GM12878 (cell line): Measurements from ENCODE around the gene NRSN2. TPM values are rescaled to one million over a fixed set of nuclear protein-coding genes. Genes with fewer than 3 reads are reported as not detected.
A peak's percentile ranks its signal among the peaks of the same experiment; 100 is the strongest.

Experiments
- CBFB ChIP-seq: IDR thresholded peaks from 2 replicates; pipeline ENCODE4 v1.6.1; 2016; ENCODE audit warnings: antibody characterized with exemption, low read depth
- CEBPZ ChIP-seq: fragments of 150-350 bp; IDR thresholded peaks from 2 replicates; pipeline ENCODE4 v1.6.1; 2016; ENCODE audit warnings: low read depth, low read length
- DPF2 ChIP-seq: fragments of 450-650 bp; IDR thresholded peaks from 2 replicates; pipeline ENCODE4 v1.6.1; 2017; ENCODE audit warnings: mild to moderate bottlenecking
- HDAC2 ChIP-seq: fragments of 200-600 bp; sonication (generic); IDR thresholded peaks from 2 replicates; pipeline ENCODE4 v1.6.1; 2017
- IKZF1 ChIP-seq: fragments of 450-650 bp; conservative IDR thresholded peaks from 2 replicates; pipeline ENCODE4 v1.6.1; 2017; ENCODE audit warnings: antibody characterized with exemption, mild to moderate bottlenecking
- NFYB ChIP-seq: IDR thresholded peaks from 2 replicates; pipeline ENCODE4 v1.6.1; 2011; ENCODE audit warnings: low read depth, mild to moderate bottlenecking, low read length, improper control_type of control experiment, moderate library complexity; ENCODE audit not compliant: insufficient read depth
- NR2F1 ChIP-seq: fragments of 450-650 bp; conservative IDR thresholded peaks from 2 replicates; pipeline ENCODE4 v1.6.1; 2017; ENCODE audit warnings: mild to moderate bottlenecking
- PAX5 ChIP-seq: IDR thresholded peaks from 2 replicates; pipeline ENCODE4 v1.6.1; 2011; ENCODE audit warnings: low read depth, low read length, borderline replicate concordance
- POLR2AphosphoS5 ChIP-seq: IDR thresholded peaks from 2 replicates; pipeline ENCODE4 v1.6.1; 2011; ENCODE audit warnings: mild to moderate bottlenecking, low read length, inconsistent platforms
- POU2F2 ChIP-seq: IDR thresholded peaks from 3 replicates; pipeline ENCODE4 v1.6.1; 2011; ENCODE audit warnings: low read depth, mild to moderate bottlenecking, low read length, borderline replicate concordance
- RELB ChIP-seq: fragments of 450-650 bp; IDR thresholded peaks from 2 replicates; pipeline ENCODE4 v1.6.1; 2017; ENCODE audit warnings: low read depth, mild to moderate bottlenecking, moderate library complexity
- RUNX3 ChIP-seq: IDR thresholded peaks from 2 replicates; pipeline ENCODE4 v1.6.1; 2012; ENCODE audit warnings: low read length, inconsistent platforms
- SPI1 ChIP-seq: IDR thresholded peaks from 2 replicates; pipeline ENCODE4 v1.6.1; 2011; ENCODE audit warnings: low read depth, mild to moderate bottlenecking, low read length, moderate library complexity, borderline replicate concordance; ENCODE audit not compliant: insufficient read depth
- USF2 ChIP-seq: IDR thresholded peaks from 2 replicates; pipeline ENCODE4 v1.6.1; 2011; ENCODE audit warnings: low read depth, low read length, improper control_type of control experiment, borderline replicate concordance
- polyA plus RNA-seq, 11 experiments: library from polyadenylated mRNA; depleted of rRNA in 4 of 11; unstranded in 6 of 11; stranded (reverse) in 5 of 11; fragments of >200 nt; fragmentation: Nextera tagmentation in 4 of 11; fragmentation: Illumina TruSeq in 1 of 11; extraction: Ambion mirVana in 4 of 11; extraction: Trizol in 1 of 11; gene quantifications; 1 replicate in 1 of 11; 2 replicates in 10 of 11; pipeline versions ENCODE4 v1.2.1 to v1.2.3, GENCODE V29; 2011 to 2016; ENCODE audit warnings: inconsistent platforms in 2 of 11, missing spikeins in 2 of 11, low read depth in 1 of 11
- total RNA-seq, 4 experiments: library from RNA; depleted of rRNA in 3 of 4; stranded (reverse); fragments of >200 nt in 3 of 4; fragmentation: Illumina TruSeq in 1 of 4; extraction: Trizol in 1 of 4; gene quantifications; 2 replicates each; pipeline versions ENCODE4 v1.2.1 to v1.2.3, GENCODE V29; 2013 to 2021

The NRSN2 gene
- total and polyA plus RNA-seq, 10 of the 15 experiments (the other 5 are each of a cell fraction or from before 2014, with no cell fraction given) = 6.2 to 32.4 (median 13.0) TPM

DNA sequence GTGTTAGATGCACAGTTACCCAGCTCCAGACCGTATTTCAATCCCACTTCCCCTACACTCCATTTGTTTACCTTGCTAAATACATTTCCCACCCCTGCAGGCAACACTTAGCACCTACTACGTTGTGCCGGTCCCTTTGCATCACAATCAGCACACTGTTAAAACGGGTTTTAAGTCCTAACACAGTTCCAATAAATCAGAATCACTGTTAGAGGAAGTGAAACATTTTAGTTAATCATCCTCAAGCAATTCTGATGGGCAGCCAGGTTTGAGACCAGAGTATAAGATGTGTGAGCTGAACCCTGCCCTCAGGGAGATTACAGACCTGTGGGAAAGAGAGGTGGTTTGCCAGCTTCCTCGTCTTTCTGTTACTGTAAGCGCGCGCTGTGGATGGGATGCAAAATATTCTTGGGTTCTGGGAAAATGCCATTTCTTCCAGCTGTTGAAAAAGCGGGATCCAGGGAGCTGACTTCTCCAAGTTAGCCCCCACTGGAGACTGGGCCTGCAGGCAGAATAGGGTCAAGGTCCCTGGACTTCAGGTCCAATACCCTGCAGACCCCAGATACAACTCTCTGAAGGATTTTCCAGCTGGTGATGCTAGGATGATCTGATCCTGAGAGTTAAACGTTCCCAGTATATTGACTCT is 46.4 kb upstream of the NRSN2 start (continued):
- TF ChIP-seq USF2 = no peak; the same call in 1 of the 2 replicates
- TF ChIP-seq NFYB = no peak
- no peak for TF ChIP-seq CBFB
- TF ChIP-seq IKZF1 = no peak; the same call in 1 of the 2 replicates
- peak; percentile 92 for TF ChIP-seq SPI1
- TF ChIP-seq POLR2AphosphoS5 = no peak
- no peak for TF ChIP-seq CEBPZ
- TF ChIP-seq RUNX3 = 0 out of 2 replicates have a peak, but pooled peaks have one; percentile 8
- TF ChIP-seq RELB = peak; percentile 46; the same call in 1 of the 2 replicates
- TF ChIP-seq POU2F2 = no peak
- no peak for TF ChIP-seq PAX5
- TF ChIP-seq DPF2 = peak; percentile 37; the same call in 1 of the 2 replicates
- no peak for TF ChIP-seq NR2F1
- TF ChIP-seq HDAC2 = no peak
